ENCODE measurements around the gene RADX. TPM values are rescaled to one million over a fixed set of nuclear protein-coding genes. Genes with fewer than 3 reads are reported as not detected.

RADX gene
- total RNA-seq, 2 experiments from 2014 or later, result 5.6 to 7.4 TPM

DNA sequence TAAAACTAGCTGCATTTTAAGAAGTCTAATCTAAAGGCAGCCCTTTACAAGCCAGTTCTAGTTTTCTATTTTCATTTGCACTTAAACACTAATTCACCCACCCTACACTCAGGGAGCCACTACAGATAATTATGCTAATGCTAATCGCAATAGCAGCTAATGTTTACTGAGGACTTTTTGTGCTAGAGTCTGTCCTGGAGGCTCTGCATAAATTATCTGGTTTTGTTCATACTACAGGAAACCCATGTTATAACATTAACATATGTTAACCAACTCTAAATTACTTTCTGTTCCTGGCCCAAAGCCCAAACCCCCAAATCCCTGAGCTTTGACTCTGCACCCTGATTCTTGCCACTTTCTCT lies 480 bp upstream of the RADX start:
- CTCF ChIA-PET, result interaction anchor here (1.1 to 1.2 kb wide), 2 partner anchors 12 to 131 kb away, joined by 3 read pairs; no protein-coding TSS in a partner anchor
- intact Hi-C loops (cut with micrococcal nuclease), result loop anchor here (5.0 kb wide), 1 partner anchor 129 kb away; no protein-coding TSS in a partner anchor

GRCh38 chrX:106612393-106612763 lies 600 bp downstream of the RADX start:
- ChIA-PET POLR2A (no interaction called here), CTCF (interaction anchor here (1.1 kb wide), 1 partner anchor 11 kb away, joined by 3 read pairs; no protein-coding TSS in a partner anchor)
- DNase-seq, result no peak
- Mint-ChIP-seq H3K9me3 (no peaks in the 10 kb centered on the region), H3K27ac (peak overlapping the region; percentile 85), H3K27me3 (no peaks in the 10 kb centered on the region), H3K4me3 (peak overlapping the region; percentile 79), H3K36me3 (ENCODE audit: low read depth) (no peaks in the 10 kb centered on the region), H3K4me1 (ENCODE audit: low read depth) (peaks cover 16% of the 10 kb centered on the region)
- no peak for ATAC-seq
- TF ChIP-seq, protein P1, sequence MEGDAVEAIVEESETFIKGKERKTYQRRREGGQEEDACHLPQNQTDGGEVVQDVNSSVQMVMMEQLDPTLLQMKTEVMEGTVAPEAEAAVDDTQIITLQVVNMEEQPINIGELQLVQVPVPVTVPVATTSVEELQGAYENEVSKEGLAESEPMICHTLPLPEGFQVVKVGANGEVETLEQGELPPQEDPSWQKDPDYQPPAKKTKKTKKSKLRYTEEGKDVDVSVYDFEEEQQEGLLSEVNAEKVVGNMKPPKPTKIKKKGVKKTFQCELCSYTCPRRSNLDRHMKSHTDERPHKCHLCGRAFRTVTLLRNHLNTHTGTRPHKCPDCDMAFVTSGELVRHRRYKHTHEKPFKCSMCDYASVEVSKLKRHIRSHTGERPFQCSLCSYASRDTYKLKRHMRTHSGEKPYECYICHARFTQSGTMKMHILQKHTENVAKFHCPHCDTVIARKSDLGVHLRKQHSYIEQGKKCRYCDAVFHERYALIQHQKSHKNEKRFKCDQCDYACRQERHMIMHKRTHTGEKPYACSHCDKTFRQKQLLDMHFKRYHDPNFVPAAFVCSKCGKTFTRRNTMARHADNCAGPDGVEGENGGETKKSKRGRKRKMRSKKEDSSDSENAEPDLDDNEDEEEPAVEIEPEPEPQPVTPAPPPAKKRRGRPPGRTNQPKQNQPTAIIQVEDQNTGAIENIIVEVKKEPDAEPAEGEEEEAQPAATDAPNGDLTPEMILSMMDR (IDR thresholded peaks at IDR 0.05), result no peak
- intact Hi-C loops (cut with micrococcal nuclease), result loop anchor here (5.0 kb wide), 1 partner anchor 130 kb away; no protein-coding TSS in a partner anchor

More for the DNA sequence above, 480 bp upstream of the RADX start:
- POLR2A ChIA-PET, result no interaction called here
- ATAC-seq (peak; percentile 1), DNase-seq (no peak)
- Mint-ChIP-seq H3K9me3 (no peaks in the 10 kb centered on the region), H3K27me3 (no peaks in the 10 kb centered on the region), H3K4me3 (peak overlapping the region; percentile 79), H3K4me1 (ENCODE audit: low read depth) (peaks cover 16% of the 10 kb centered on the region), H3K27ac (peak overlapping the region; percentile 84), H3K36me3 (ENCODE audit: low read depth) (no peaks in the 10 kb centered on the region)
- TF ChIP-seq, protein P1 (IDR thresholded peaks at IDR 0.05), result no peak

DNA sequence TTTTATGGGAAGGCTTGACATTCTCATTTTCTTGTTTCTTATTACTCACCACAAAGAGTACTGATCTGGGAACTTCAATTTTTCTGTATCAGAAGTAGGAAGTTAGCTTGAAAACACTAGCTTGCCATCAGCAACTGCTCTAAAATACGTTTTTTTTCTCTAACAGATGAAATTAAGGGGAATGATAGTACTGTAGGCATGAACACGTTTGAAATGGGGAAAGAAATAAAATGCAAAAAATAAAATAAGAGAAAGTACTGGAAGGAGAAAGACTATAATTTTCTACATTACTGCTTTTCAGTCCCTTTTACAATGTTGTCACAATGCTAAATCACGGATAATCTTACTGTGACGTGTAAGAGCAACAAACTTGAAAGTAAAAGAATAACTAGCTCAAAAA lies 1.5 kb downstream of the RADX start:
- H3K27ac Mint-ChIP-seq, result no peak overlapping the region
- no peak for DNase-seq
- ChIA-PET CTCF (interaction anchor here (1.3 kb wide), 1 partner anchor 131 kb away, joined by 4 read pairs; no protein-coding TSS in a partner anchor), POLR2A (no interaction called here)
- no peaks in the 10 kb centered on the region for H3K9me3 Mint-ChIP-seq
- intact Hi-C loops (cut with micrococcal nuclease), result loop anchor here (5.0 kb wide), 1 partner anchor 131 kb away; no protein-coding TSS in a partner anchor
- H3K4me1 Mint-ChIP-seq (ENCODE audit: low read depth), result peaks cover 10% of the 10 kb centered on the region
- H3K36me3 Mint-ChIP-seq (ENCODE audit: low read depth), result no peaks in the 10 kb centered on the region
- TF ChIP-seq, protein P1 (IDR thresholded peaks at IDR 0.05), result no peak
- no peak for ATAC-seq
- H3K27me3 Mint-ChIP-seq, result no peaks in the 10 kb centered on the region
- peak overlapping the region; percentile 79 for H3K4me3 Mint-ChIP-seq

DNA sequence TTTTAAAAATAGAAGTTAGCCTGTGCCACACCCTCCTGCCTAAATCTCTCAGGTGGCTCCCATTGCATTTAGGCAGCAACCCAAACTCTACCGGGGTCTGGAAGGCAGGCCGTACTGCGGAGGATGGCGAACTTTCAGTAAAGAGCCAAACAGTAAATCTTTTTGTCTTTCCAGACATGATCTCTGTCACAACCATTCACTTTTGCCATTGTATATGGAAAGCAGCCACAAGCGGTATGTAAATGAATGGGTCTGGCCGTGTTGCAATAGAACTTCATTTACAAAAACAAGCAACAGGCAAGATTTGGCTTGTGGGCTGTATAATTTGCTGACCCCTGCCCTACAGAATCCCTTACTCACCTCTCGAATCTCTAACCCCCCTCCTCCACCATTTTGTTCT lies 3.3 kb downstream of the RADX start:
- ATAC-seq, result no peak
- ChIA-PET CTCF (no interaction called here), POLR2A (no interaction called here)
- Mint-ChIP-seq H3K27ac (no peak overlapping the region), H3K27me3 (no peaks in the 10 kb centered on the region), H3K4me1 (ENCODE audit: low read depth) (peaks cover 8% of the 10 kb centered on the region), H3K9me3 (no peaks in the 10 kb centered on the region), H3K36me3 (ENCODE audit: low read depth) (no peaks in the 10 kb centered on the region), H3K4me3 (no peak overlapping the region)
- TF ChIP-seq, protein P1 (IDR thresholded peaks at IDR 0.05), result no peak
- intact Hi-C loops (cut with micrococcal nuclease), result no loop called here
- no peak for DNase-seq

DNA sequence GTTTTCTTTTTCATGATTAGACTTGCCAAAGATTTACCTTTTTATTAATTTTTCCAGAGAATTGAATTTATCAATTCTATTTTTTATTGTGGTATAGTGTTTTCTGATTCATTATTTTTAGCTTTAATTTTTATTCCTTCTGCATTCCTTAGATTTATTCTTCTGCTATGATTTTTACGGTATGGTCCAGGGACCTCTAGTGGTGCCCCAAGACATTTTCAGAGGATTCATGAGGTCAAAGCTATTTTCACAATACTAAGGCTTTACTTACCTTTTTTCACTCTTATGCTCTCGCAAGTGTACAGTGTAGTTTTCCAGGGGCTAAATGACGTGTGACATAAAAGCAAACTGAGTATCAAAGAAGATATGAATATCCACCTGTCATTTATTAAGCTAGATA lies 8.0 kb downstream of the RADX start:
- TF ChIP-seq, protein P1 (IDR thresholded peaks at IDR 0.05), result peak; percentile 32

More for the DNA sequence above, 8.0 kb downstream of the RADX start:
- Mint-ChIP-seq H3K4me1 (ENCODE audit: low read depth) (no peaks in the 10 kb centered on the region), H3K27me3 (no peaks in the 10 kb centered on the region), H3K4me3 (no peak overlapping the region), H3K9me3 (no peaks in the 10 kb centered on the region), H3K36me3 (ENCODE audit: low read depth) (peaks cover 3% of the 10 kb centered on the region), H3K27ac (no peak overlapping the region)
- ChIA-PET CTCF (interaction anchor here (1.2 to 3.9 kb wide), 4 partner anchors 31 to 206 kb away, joined by 3 to 27 read pairs (median 4); no protein-coding TSS in a partner anchor), POLR2A (no interaction called here)
- ATAC-seq (no peak), DNase-seq (no peak)
- intact Hi-C loops (cut with micrococcal nuclease), result no loop called here
